Activated B cell treated with CpG ODN at 0.5 μM for 24 hours (primary cell): ENCODE results near the gene SYCE3. TPM values are rescaled to one million over a fixed set of nuclear protein-coding genes. Genes with fewer than 3 reads are reported as not detected.

Experiments used
- ATAC-seq: fragments of 200-7000 bp; cut with Tn5 transposase; one replicate; pipeline ENCODE4 v1.10.0; 2021; ENCODE audit warnings: low read depth, mild to moderate bottlenecking, moderate library complexity
- CTCF ChIA-PET: fragments of 350-600 bp; sonication (Branson Sonifier 250); formaldehyde crosslinking; loops from one replicate; lab custom pipeline; 2021; ENCODE audit warnings: antibody characterized with exemption; lab: Charles Lee
- POLR2A ChIA-PET: fragments of 350-600 bp; sonication (Branson Sonifier 250); formaldehyde crosslinking; loops from one replicate; lab custom pipeline; 2021; ENCODE audit warnings: antibody characterized with exemption; lab: Charles Lee
- DNase-seq: peaks from one replicate; pipeline ENCODE4 v3.0.0; 2022
- H3K27ac Mint-ChIP-seq: one replicate; pipeline ENCODE4 v1.8.0; 2020; ENCODE audit warnings: mixed read lengths
- H3K27me3 Mint-ChIP-seq: one replicate; pipeline ENCODE4 v1.8.0; 2021; ENCODE audit warnings: mixed read lengths
- H3K36me3 Mint-ChIP-seq: one replicate; pipeline ENCODE4 v1.8.0; 2021; ENCODE audit warnings: low read depth, mixed read lengths
- H3K4me1 Mint-ChIP-seq: one replicate; pipeline ENCODE4 v1.8.0; 2021; ENCODE audit warnings: mixed read lengths
- H3K4me3 Mint-ChIP-seq: one replicate; pipeline ENCODE4 v1.8.0; 2020; ENCODE audit warnings: mild to moderate bottlenecking, mixed read lengths
- H3K9me3 Mint-ChIP-seq: one replicate; pipeline ENCODE4 v1.8.0; 2020; ENCODE audit warnings: mixed read lengths
- CTCF ChIP-seq: fragments of 200-600 bp; IDR thresholded peaks from one replicate; pipeline ENCODE4 v1.8.0; 2022; ENCODE audit warnings: antibody characterized with exemption, mild to moderate bottlenecking
- intact Hi-C: fragments of 100-400 bp; cut with micrococcal nuclease; formaldehyde crosslinking; loops from one replicate; pipeline ENCODE4 v1.15.1; 2024
- total RNA-seq: library from RNA; stranded (reverse); gene quantifications from 2 replicates; pipeline ENCODE4 v1.2.3, GENCODE V29; 2022

SYCE3 gene
- total RNA-seq, 1 donor from 2014 or later, result not detected

GRCh38 chr22:50526834-50527801, 35.6 kb downstream of the SYCE3 start:
- Mint-ChIP-seq H3K9me3 (no peaks in the 10 kb centered on the region), H3K4me3 (peak overlapping the region; percentile 84), H3K27ac (peak overlapping the region; percentile 90), H3K4me1 (peaks cover 33% of the 10 kb centered on the region), H3K36me3 (peaks cover 31% of the 10 kb centered on the region), H3K27me3 (no peaks in the 10 kb centered on the region)
- no peak for TF ChIP-seq CTCF
- DNase-seq (no peak), ATAC-seq (peak; percentile 6)
- POLR2A ChIA-PET, result interaction anchor here (0.6 to 13.6 kb wide), 14 partner anchors 7 to 737 kb away, joined by 3 to 946 read pairs (median 26); partner anchors contain the start of genes CHKB, KLHDC7B, LMF2 and NCAPH2
- CTCF ChIA-PET, result interaction anchor here (0.6 to 1.1 kb wide), 6 partner anchors 11 to 37 kb away, joined by 3 to 5 read pairs (median 3); partner anchors contain the start of genes LMF2, NCAPH2 and SYCE3
- intact Hi-C loops, result loop anchor here (1.0 to 5.0 kb wide), 4 partner anchors 17 to 600 kb away; partner anchors contain the start of gene SYCE3

- POLR2A ChIA-PET, result interaction anchor here (0.6 to 13.6 kb wide), 33 partner anchors 8 to 602 kb away, joined by 3 to 946 read pairs (median 5); partner anchors contain the start of genes ADM2, ARSA, CHKB and HDAC10
- CTCF ChIA-PET, result interaction anchor here (0.6 to 2.1 kb wide), 38 partner anchors 8 to 601 kb away, joined by 3 to 46 read pairs (median 5); partner anchors contain the start of genes CHKB, CPT1B, HDAC10 and KLHDC7B
- H3K27me3 Mint-ChIP-seq, result no peaks in the 10 kb centered on the region
- no peak for TF ChIP-seq CTCF
- H3K9me3 Mint-ChIP-seq, result no peaks in the 10 kb centered on the region
- ATAC-seq (peak; percentile 28), DNase-seq (peak; percentile 88)
- H3K4me3 Mint-ChIP-seq, result peak overlapping the region; percentile 84
- intact Hi-C loops, result loop anchor here (1.0 to 5.0 kb wide), 4 partner anchors 18 to 599 kb away; partner anchors contain the start of gene SYCE3
- H3K4me1 Mint-ChIP-seq, result peaks cover 33% of the 10 kb centered on the region
- H3K27ac Mint-ChIP-seq, result peak overlapping the region; percentile 90
- H3K36me3 Mint-ChIP-seq, result peaks cover 35% of the 10 kb centered on the region
Observed at GRCh38 chr22:50526108-50526833, 36.4 kb downstream of the SYCE3 start.

- H3K27me3 Mint-ChIP-seq, result no peaks in the 10 kb centered on the region
- ChIA-PET CTCF (interaction anchor here (0.7 to 2.1 kb wide), 36 partner anchors 9 to 600 kb away, joined by 3 to 46 read pairs (median 6); partner anchors contain the start of genes CHKB, CPT1B, HDAC10 and KLHDC7B), POLR2A (interaction anchor here (0.6 to 13.6 kb wide), 37 partner anchors 9 to 601 kb away, joined by 3 to 946 read pairs (median 5); partner anchors contain the start of genes ADM2, ARSA, CHKB and HDAC10)
- H3K9me3 Mint-ChIP-seq, result no peaks in the 10 kb centered on the region
- H3K4me3 Mint-ChIP-seq, result peak overlapping the region; percentile 81
- peaks cover 33% of the 10 kb centered on the region for H3K4me1 Mint-ChIP-seq
- DNase-seq (no peak), ATAC-seq (no peak)
- intact Hi-C loops, result loop anchor here (1.0 to 5.0 kb wide), 10 partner anchors 17 to 598 kb away; partner anchors contain the start of genes CHKB, NCAPH2, SBF1 and SYCE3
- no peak for TF ChIP-seq CTCF
- H3K27ac Mint-ChIP-seq, result peak overlapping the region; percentile 59
- peaks cover 38% of the 10 kb centered on the region for H3K36me3 Mint-ChIP-seq
Observed at GRCh38 chr22:50525858-50526107, 36.9 kb downstream of the SYCE3 start.

- H3K36me3 Mint-ChIP-seq, result peaks cover 38% of the 10 kb centered on the region
- no peak for TF ChIP-seq CTCF
- DNase-seq (peak; percentile 97), ATAC-seq (peak; percentile 52)
- peaks cover 33% of the 10 kb centered on the region for H3K4me1 Mint-ChIP-seq
- H3K27me3 Mint-ChIP-seq, result no peaks in the 10 kb centered on the region
- CTCF ChIA-PET, result interaction anchor here (0.7 to 2.1 kb wide), 36 partner anchors 9 to 600 kb away, joined by 3 to 46 read pairs (median 6); partner anchors contain the start of genes CHKB, CPT1B, HDAC10 and KLHDC7B
- H3K9me3 Mint-ChIP-seq, result no peaks in the 10 kb centered on the region
- H3K27ac Mint-ChIP-seq, result peak within 1 kb of the TSS; percentile 90
- POLR2A ChIA-PET, result interaction anchor here (0.6 to 13.6 kb wide), 38 partner anchors 9 to 600 kb away, joined by 3 to 946 read pairs (median 5); partner anchors contain the start of genes ADM2, ARSA, CHKB and HDAC10
- intact Hi-C loops, result loop anchor here (1.0 to 5.0 kb wide), 7 partner anchors 17 to 598 kb away; partner anchors contain the start of genes CHKB, NCAPH2, SBF1 and TUBGCP6
- H3K4me3 Mint-ChIP-seq, result peak within 1 kb of the TSS; percentile 84
Observed at GRCh38 chr22:50525104-50525857, 37.4 kb downstream of the SYCE3 start, which contains the start of gene SCO2. TSS of gene SCO2 (minus strand) at chr22:50525598. CDS start at chr22:50524411, 1,187 bp downstream.
